Middle frontal gyrus (tissue), 1 donor: Measurements from ENCODE around the gene KLHL3.

ENCODE experiments used
- DNase-seq: peaks from one replicate; pipeline ENCODE4 v3.0.0-alpha.2; 2015; ENCODE audit warnings: low spot score; ENCODE audit errors: extremely low spot score

The KLHL3 gene

GRCh38 chr5:137611794-137612435 lies 124.0 kb downstream of the KLHL3 start:
- no peak for DNase-seq

- no peak for DNase-seq
These were observed 124.8 kb downstream of the KLHL3 start for GRCh38 chr5:137611011-137611580.

- no peak for DNase-seq
These were observed 125.3 kb downstream of the KLHL3 start for GRCh38 chr5:137610598-137610997.

GRCh38 chr5:137609127-137609526 lies 126.8 kb downstream of the KLHL3 start:
- no peak for DNase-seq

DNA sequence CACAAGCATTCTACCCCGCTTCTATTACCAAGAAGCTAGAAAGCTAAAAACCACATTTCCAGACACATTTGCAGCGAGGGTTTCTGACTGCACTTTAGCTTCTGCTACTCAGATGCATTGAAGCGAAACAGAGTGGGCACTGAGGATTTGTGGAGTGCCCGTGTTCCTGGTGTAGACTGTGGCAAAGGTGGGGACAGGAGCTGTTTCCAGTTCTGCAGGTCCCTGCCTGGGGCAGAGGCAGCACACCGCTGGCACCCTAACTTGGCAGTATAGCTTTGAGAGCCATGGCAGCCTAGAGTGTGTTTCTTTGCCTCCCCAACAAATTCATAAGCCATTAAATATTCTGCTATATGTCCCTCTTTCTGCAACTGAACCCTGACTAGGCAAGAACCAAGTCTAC lies 128.1 kb downstream of the KLHL3 start:
- DNase-seq = no peak

DNA sequence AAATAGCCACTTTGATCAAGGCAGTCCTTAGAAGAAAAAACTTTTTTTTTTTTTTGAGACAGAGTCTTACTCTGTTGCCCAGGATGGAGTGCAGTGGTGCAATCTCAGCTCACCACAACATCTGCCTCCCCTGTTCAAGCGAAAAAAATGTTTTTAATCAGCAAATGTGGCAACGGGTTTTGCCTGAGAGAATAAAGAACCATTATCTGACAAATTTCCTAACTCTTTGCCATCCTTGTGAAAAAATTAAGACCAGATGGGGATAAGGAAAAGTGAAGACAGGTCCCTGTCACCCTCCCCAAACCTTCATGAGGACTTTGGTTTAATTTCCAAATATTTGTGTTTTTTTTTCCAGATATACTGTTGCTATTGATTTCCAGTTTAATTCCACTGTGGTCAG lies 129.5 kb downstream of the KLHL3 start:
- no peak for DNase-seq

- DNase-seq = no peak
These were observed 130.5 kb downstream of the KLHL3 start for GRCh38 chr5:137605411-137605810.

- DNase-seq = no peak
These were observed 131.4 kb downstream of the KLHL3 start for GRCh38 chr5:137604348-137605095.

- DNase-seq = no peak
These were observed 132.0 kb downstream of the KLHL3 start for GRCh38 chr5:137603891-137604290.

DNA sequence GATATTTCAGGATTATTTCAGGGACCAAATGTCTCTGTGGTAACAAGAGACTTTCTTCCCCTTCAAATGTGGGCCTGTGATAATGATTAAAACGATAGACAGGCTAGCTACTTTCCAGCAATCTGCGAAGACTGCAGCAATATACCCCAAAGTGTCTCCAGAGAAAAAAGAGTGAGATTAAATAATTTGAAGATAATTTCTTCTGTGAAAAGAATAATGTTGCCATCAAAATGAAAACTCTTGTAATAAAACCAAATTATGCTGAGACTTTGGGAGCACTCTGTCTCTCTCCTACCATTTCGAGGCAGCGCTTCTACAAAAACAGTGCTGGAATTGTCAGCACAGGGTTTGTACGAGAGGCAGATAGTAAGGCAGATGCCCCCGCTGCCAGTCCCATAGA lies 132.5 kb downstream of the KLHL3 start:
- DNase-seq = no peak

- DNase-seq = no peak
These were observed 133.1 kb downstream of the KLHL3 start for GRCh38 chr5:137602721-137603273.

DNA sequence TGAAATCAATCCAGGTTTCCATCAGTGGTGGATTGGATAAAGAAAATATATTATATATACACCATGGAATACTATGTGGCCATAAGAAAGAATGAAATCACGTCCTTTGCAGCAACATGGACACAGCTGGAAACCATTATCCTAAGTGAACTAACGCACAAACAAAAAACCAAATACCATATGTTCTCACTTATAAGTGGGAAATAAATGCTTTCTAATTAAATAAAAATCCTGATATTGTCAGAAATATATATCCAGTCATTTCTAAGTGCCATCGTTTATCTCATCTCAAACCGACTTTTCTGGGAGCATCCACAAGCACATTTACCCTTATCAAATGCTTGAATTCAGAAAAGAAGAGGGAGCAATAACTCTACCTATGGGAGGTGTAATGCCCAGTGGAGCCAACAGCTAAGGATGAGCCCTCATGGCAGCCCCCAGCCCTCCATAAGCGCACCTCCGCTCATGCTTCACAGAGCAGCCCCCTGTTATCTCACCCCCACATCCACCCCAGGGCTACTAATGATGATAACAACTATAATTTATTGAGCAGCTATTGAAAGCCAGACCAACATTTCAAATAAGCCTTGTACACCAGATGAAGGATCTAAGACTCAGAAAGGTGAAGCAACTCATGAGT lies 135.0 kb downstream of the KLHL3 start:
- no peak for DNase-seq

DNA sequence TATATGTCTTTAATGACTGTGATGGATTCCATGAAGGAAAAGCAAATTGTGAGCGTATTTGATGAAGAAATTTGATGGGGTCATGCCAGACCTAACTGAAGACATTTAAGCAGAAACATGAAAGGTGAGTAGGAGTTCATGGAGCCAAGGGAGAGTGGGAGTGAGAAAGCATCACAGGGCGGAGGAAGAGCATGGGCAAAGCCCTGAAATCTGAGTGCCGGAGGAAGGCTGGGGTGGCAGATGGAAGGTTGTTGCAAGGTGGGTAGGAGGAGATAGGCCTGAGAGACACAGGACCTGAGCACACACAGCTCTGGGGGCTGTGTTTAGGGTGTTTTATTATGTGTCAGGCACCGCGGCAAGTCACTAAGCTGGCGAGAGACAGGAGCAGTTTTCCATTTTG lies 136.4 kb downstream of the KLHL3 start:
- no peak for DNase-seq

DNA sequence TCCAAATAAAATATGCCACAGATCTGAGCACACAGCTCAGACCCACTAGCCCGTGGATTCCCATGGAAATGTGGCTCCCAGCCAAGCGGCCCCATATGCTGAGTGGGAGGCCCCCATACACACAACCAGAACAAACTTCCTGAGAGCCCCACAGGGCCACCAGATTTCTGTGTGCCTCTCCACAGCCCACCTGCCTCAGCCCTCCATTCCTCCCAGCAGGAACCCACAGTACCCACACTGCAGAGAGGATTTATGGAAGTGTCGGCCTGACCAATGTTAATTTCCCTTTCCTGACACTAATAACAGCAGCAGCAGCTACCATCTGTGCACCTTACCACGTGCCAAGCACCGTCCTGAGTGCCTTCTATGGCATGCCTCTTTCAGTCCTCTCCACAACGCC lies 137.5 kb downstream of the KLHL3 start:
- no peak for DNase-seq

- no peak for DNase-seq
These were observed 138.9 kb downstream of the KLHL3 start for GRCh38 chr5:137596941-137597340.

DNA sequence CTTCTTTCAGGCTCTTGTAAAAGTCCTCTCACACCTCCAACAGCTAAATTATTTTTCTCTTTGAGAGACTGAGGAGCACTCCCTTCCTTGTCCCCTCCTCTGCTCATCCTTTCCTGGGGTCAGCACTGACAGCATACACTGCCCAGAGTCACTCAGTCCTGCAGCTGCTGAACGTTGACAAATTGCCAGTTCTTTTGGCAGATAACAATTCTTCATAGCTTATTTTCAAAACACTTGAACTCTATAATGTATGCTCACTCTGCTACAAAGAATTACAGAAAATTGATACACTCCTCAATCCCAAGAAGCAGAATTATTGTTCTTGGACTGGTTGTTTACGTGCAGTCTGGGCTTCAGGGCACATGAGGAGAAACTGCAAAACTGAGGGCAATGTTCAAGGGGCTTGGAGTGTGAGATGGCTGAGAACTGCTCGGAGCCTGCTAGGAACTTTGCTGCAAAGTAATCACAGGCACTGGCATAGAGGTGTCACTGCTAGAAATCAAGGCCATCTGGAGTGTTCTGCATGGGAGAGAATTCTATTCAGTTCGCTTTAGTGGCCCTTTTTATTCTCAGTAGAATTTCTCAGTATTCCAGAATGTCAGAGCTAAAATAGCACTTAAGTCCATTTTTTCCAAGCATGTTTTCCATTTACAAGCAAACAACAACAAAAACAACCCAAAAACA lies 140.4 kb downstream of the KLHL3 start:
- no peak for DNase-seq

DNA sequence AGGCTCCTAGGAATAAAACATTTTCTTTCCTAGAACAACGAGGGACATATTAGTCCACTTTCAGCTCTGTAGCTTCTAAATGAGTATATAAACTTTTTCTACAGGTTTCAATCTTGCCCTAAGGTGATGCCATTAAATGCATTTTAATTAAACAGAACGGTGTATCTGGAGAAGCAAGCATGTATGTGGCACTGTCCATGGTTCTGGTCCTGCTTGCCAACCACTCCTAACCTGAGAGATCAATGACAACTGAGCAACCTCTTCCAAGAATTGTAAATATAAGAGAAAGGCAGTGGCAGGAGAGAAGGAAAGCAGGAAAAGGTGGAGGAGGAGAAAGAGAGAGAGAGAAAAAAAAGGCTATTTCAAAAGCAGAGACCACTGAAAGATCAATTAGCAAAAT lies 141.2 kb downstream of the KLHL3 start:
- DNase-seq = no peak

DNA sequence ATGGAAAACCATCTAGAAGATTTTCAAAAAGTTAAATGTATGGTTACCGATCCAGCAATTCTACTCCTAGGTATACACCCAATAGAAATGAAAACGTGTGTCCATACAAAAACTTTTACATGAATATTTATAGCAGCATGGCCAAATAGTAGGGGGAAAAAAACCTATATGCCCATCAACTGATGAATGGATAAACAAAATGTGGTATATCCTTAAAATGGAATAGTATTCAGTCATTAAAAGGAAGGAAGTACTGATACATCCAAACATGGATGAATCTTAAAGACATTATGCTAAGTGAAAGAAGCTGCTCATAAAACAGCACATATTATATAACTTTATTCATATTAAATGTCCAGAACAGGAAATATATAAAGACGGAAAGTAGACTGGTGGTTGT lies 143.6 kb downstream of the KLHL3 start:
- DNase-seq = no peak

DNA sequence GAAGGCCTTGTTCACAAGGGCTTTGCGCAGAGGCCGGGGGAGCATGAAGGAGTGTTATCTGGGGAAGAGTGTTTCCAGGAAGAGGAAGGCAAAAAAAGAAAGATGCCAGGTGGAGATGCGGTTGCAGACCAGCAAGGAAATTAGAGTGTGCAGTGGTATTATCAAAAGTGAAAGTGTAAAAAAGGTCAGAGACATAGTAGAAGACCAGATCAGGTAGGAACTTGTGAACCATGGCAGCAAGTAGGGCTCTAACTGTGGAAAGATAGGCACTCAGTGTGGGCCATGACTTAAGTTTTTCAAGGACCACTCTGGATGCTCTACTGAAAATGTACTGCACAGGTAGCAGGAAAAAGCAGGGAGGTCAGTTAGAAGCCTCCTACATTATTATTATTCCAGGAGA lies 146.7 kb downstream of the KLHL3 start:
- DNase-seq = no peak

DNA sequence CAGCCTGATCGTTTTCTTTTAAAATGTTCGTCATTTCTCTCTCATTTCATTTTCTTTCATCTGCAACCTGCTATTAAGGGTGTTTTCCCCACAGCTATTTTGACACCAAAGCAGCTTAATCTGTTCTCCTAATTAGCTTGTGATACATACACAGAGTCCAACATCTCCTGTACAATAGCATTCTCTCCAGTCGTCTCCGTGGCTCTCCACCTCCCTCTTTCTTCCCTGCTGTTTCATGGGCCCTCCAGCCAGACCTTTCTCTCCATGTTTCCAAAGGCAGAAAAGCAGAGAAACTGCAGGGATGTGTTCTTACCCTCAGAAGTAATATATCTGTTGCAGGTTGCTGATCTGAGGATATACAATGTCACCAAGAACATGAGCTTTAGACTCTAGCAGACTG lies 148.0 kb downstream of the KLHL3 start:
- no peak for DNase-seq

DNA sequence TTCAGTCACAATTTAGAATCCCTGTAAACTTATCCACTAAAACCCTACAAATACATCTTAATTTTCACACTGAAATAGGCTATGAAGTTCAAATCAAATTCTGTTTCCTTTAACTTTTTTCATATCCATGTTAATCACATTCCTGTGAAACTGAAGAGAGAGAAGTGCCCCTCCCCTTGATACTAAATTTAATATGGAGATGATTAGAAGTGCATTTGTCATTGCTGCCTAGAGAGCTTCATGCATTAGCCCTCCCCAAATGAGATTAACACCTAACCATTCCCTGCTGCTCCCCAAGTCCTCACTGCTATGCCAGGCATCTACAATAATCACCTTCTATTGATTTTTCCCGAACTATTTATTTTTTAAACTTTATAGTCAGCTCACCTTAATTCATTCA lies 151.6 kb downstream of the KLHL3 start:
- DNase-seq = no peak

GRCh38 chr5:137583129-137583528 lies 152.8 kb downstream of the KLHL3 start:
- DNase-seq = no peak
